Adrenal gland (tissue), 12 donors: ENCODE results near the gene GALNTL6. TPM values are rescaled to one million over a fixed set of nuclear protein-coding genes. Genes with fewer than 3 reads are reported as not detected.
"Not testable (repeated sequence)": the region's sequence is repeated elsewhere in the genome, so short reads cannot be mapped to it uniquely, and the experiment has no call there.

Experiments
- DNase-seq, 7 donors: peaks; one replicate each; pipeline ENCODE4 v3.0.0-alpha.2; 2019 to 2020
- H3K27ac ChIP-seq, 5 donors: fragments of 200-600 bp; sonication (generic) in 4 of 5; 1 replicate in 3 of 5; 2 replicates in 2 of 5; pipeline versions ENCODE4 v1.5.1 to v1.8.0; 2016 to 2020; ENCODE audit warnings: mild to moderate bottlenecking in 1 of 5
- H3K27me3 ChIP-seq: fragments of 200-600 bp; 2 replicates; pipeline ENCODE4 v1.8.0; 2021
- H3K36me3 ChIP-seq, 2 donors: fragments of 200-600 bp; replicated peaks in 1 of 2; 1 replicate in 1 of 2; 2 replicates in 1 of 2; pipeline versions ENCODE4 v1.5.1 to v1.8.0; 2018 to 2022
- H3K4me1 ChIP-seq, 2 donors: fragments of 200-600 bp; replicated peaks in 1 of 2; 1 replicate in 1 of 2; 2 replicates in 1 of 2; pipeline versions ENCODE4 v1.5.1 to v1.8.0; 2018 to 2021
- H3K4me3 ChIP-seq, 4 donors: fragments of 200-600 bp; sonication (generic) in 3 of 4; one replicate each; pipeline ENCODE4 v1.5.1; 2016 to 2018
- H3K9me3 ChIP-seq, 3 donors: fragments of 200-600 bp; sonication (generic) in 1 of 3; replicated peaks in 1 of 3; 1 replicate in 2 of 3; 2 replicates in 1 of 3; pipeline versions ENCODE4 v1.5.1 to v1.8.0; 2016 to 2021
- CTCF ChIP-seq, 6 experiments: fragments of 450-650 bp in 4 of 6; fragments of 200-600 bp in 2 of 6; sonication (generic) in 1 of 6; IDR thresholded peaks; 1 replicate in 5 of 6; 2 replicates in 1 of 6; pipeline versions ENCODE4 v1.5.1 to v1.8.0; 2016 to 2021; ENCODE audit warnings: antibody characterized with exemption in 6 of 6, mild to moderate bottlenecking in 2 of 6, moderate library complexity in 1 of 6
- POLR2A ChIP-seq, 2 donors: fragments of 450-650 bp; IDR thresholded peaks; one replicate each; pipeline ENCODE4 v1.6.1; 2017; ENCODE audit warnings: antibody characterized with exemption in 2 of 2, mild to moderate bottlenecking in 2 of 2, moderate library complexity in 1 of 2
- WGBS, 4 donors: extraction: QIAGEN DNeasy Blood & Tissue Kit in 2 of 4; methylation state at CpG; one replicate each; pipeline versions ENCODE4 v1.1.5 to v1.1.7; 2013 to 2017; 5-methylcytosine and 5-hydroxymethylcytosine counted together
- intact Hi-C, 2 donors: fragments of 100-400 bp; cut with DNase I; formaldehyde crosslinking; loops; one replicate each; pipeline versions ENCODE4 v1.14.1 to v1.15.0; 2022 to 2023
- polyA plus RNA-seq, 3 donors: library from polyadenylated mRNA; stranded (reverse); fragments of 200-250 nt in 2 of 3; fragments of 350-450 nt in 1 of 3; fragmentation: Illumina TruSeq in 1 of 3; extraction: RNeasy Lipid Tissue Mini Kit (QIAGEN cat#74804) in 1 of 3; gene quantifications; one replicate each; pipeline ENCODE4 v1.2.3, GENCODE V29; 2013 to 2014
- total RNA-seq, 9 donors: library from RNA; depleted of rRNA in 4 of 9; stranded (reverse); fragments of >200 nt in 4 of 9; fragments of 120-200 nt in 1 of 9; fragmentation: NEBNext Ultra II Directional in 1 of 9; extraction: Animal tissue kit (Norgen Biotek cat#: 25700) in 1 of 9; gene quantifications; one replicate each; pipeline versions ENCODE4 v1.1.0 to v1.2.4, GENCODE V29; 2013 to 2023
- donor health status: healthy with polysubstance abuse.
- donor health status: Bipolar disorder and iron deficiency.
- donor health status: DM: yes; HTN: yes; CAD: no.
- donor health status: DM: no; HTN: no; CAD: no.
- donor health status: DM: no; HTN: no; CAD: no.
- donor health status: DM: yes; HTN: yes; CAD: no.

GALNTL6 gene
- total and polyA plus RNA-seq, 12 donors: 0.10 to 0.96 (median 0.42) TPM; not detected in 1

- Histone ChIP-seq H3K9me3 (no peaks in the 10 kb centered on the region), H3K27me3 (no peaks in the 10 kb centered on the region), H3K36me3 (no peaks in the 10 kb centered on the region), H3K4me3 (no peak overlapping the region), H3K27ac (no peak overlapping the region), H3K4me1 (no peaks in the 10 kb centered on the region)
- TF ChIP-seq CTCF (IDR thresholded peaks at IDR 0.05): no peak
- TF ChIP-seq POLR2A (IDR thresholded peaks at IDR 0.05): no peak
- intact Hi-C loops: no loop called here
- DNase-seq: no peak
- 38 to 89% (median 85%) methylated on average over 1 to 7 of the region's 7 CpGs for WGBS, 4 donors
Observed at GRCh38 chr4:172974586-172974985, 1161.4 kb downstream of the GALNTL6 start.

GRCh38 chr4:172975651-172976229, 1162.5 kb downstream of the GALNTL6 start:
- DNase-seq: no peak
- H3K27ac ChIP-seq: no peak overlapping the region
- H3K27me3 ChIP-seq: no peaks in the 10 kb centered on the region
- intact Hi-C loops: no loop called here
- no peaks in the 10 kb centered on the region for H3K4me1 ChIP-seq
- H3K9me3 ChIP-seq: no peaks in the 10 kb centered on the region
- no peak overlapping the region for H3K4me3 ChIP-seq
- no peaks in the 10 kb centered on the region for H3K36me3 ChIP-seq
- TF ChIP-seq CTCF (IDR thresholded peaks at IDR 0.05) (no peak), POLR2A (IDR thresholded peaks at IDR 0.05) (no peak)
- 88 to 100% (median 91%) methylated on average over 1 to 14 of the region's 14 CpGs for WGBS, 4 donors

- DNase-seq, H3K27me3 ChIP-seq, H3K9me3 ChIP-seq, H3K27ac ChIP-seq, H3K4me3 ChIP-seq, H3K4me1 ChIP-seq, H3K36me3 ChIP-seq, intact Hi-C loops: not testable (repeated sequence)
- 82 to 92% (median 91%) methylated on average over 4 of the region's 4 CpGs for WGBS, 4 donors
Observed at GRCh38 chr4:172977491-172978041, 1164.4 kb downstream of the GALNTL6 start.

GRCh38 chr4:172978848-172979247, 1165.6 kb downstream of the GALNTL6 start:
- DNase-seq: no peak
- Histone ChIP-seq H3K4me3 (no peak overlapping the region), H3K27me3 (no peaks in the 10 kb centered on the region), H3K27ac (no peak overlapping the region), H3K36me3 (no peaks in the 10 kb centered on the region), H3K9me3 (no peaks in the 10 kb centered on the region), H3K4me1 (no peaks in the 10 kb centered on the region)
- 69 to 73% (median 71%) methylated on average over 4 of the region's 4 CpGs for WGBS, 4 donors
- TF ChIP-seq CTCF (IDR thresholded peaks at IDR 0.05): no peak
- intact Hi-C loops: no loop called here

DNA sequence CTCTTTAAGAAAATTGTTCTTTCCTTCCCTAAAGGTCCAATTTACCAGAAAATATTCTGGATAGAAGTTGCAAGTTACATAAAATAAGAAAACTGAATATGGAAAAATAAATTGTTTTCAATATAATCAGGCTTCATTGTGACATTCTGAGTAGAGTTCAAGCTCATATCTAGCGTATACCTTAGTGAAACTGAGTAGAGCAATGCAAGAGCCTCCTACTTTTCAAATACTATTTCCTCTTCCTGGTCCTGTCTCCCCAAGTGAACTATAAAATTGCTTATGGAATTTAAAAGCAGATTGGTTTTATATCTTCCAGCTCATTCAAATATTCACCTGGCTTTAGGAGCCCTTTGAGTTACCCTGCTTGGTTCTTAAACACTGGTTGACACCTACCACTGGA, 1166.1 kb downstream of the GALNTL6 start:
- 84 to 98% (median 86%) methylated on average over 1 of the region's 1 CpG for whole genome bisulfite sequencing, 4 donors
- DNase-seq: no peak
- TF ChIP-seq POLR2A (IDR thresholded peaks at IDR 0.05) (no peak), CTCF (IDR thresholded peaks at IDR 0.05) (no peak)
- no peaks in the 10 kb centered on the region for H3K9me3 ChIP-seq
- no peaks in the 10 kb centered on the region for H3K36me3 ChIP-seq
- intact Hi-C loops: no loop called here
- H3K4me3 ChIP-seq: no peak overlapping the region
- H3K27me3 ChIP-seq: no peaks in the 10 kb centered on the region
- H3K27ac ChIP-seq: no peak overlapping the region
- H3K4me1 ChIP-seq: no peaks in the 10 kb centered on the region
